NCI-H2107 treated with DMSO at 0.1 percent for 48 hours (cell line): ENCODE data around the gene SLC27A6.

Experiments used
- DNase-seq: peaks from one replicate; lab custom pipeline; 2025; ENCODE audit not compliant: unreplicated experiment; lab: John Stamatoyannopoulos, UW

SLC27A6 gene

DNA sequence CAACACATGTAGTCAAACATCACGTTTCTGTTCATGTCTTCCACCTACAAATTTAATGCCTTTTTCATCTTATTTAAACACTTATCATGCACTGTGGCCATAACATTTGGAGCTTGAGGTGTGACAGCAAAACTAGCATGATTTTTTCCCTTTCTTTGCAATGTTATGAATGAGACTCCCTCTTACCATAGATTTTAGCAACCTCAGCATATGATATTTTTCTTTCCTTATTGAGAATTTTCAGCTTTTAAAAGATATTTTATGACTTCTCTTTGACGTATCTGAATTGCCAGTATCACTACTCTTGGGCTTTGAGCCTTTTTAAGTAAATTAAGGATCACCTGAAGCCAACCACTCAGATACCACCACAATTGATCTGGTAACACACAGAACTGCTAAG, 96.6 kb downstream of the SLC27A6 start:
- DNase-seq = no peak

DNA sequence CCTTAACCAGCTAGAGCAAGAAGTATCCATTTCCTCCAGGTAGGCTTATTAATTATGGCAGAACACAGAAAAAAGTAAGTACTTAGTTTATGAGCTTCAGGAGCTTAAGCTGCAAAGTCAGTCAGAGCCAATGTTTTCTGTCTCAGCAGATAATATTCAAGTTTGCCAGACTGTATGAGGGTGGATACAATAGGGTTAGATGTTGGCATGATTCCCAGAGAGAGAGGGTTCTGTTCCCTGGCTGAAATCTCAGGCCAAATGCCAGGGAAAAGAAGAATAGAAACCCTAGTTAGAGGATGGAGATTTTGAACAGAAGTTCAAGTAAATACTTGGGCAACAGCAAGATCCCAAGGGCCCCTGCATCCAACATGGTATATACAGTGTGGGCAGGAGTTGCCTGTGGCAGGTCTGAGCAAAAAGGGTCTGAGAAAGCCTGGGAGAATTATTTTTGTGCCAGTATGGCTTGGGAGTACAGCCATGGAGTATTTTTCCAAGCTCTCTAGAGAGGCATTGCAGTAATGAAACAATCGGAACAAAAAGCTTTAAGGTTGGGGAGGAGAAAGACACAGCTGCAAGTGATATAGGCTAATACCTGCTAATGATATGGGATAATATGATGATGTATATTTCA, 98.3 kb downstream of the SLC27A6 start:
- DNase-seq = no peak

DNA sequence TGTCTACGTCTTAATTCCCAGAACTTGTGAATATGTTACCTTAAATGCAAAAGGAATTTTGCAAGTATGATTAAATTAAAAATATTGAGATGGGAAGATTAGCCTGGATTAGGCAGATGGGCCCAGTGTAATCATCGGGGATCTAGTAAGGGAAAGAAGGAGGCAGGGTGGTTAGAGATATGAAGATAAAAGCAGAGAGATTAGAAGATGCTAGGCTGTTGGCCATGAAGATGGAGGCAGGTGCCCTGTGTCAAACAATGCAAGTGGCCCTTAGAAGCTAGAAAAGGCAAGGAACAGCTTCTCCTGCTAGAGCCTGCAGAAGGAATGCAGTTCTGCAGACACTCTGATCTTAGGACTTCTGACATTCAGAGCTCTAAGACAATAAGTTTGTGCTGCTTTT, 100.4 kb downstream of the SLC27A6 start:
- no peak for DNase-seq

DNA sequence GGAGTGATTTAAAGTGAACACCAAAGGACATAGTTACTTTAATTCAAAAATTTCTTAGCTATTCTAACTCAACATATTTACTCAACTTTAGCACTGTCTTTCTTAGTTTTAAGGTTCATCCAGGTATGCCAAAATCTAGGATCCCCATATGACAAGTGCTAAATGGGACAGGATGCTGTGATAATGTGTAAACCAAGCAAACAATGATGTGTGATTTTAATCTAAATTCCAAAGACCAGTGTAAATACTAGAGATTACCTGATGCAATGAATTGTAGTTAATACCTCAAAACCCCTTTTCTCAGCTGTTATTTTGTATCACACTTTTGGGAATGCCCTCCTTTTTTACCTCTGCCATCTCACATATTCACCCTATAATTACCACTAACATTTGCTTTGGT, 102.5 kb downstream of the SLC27A6 start:
- DNase-seq = no peak

DNA sequence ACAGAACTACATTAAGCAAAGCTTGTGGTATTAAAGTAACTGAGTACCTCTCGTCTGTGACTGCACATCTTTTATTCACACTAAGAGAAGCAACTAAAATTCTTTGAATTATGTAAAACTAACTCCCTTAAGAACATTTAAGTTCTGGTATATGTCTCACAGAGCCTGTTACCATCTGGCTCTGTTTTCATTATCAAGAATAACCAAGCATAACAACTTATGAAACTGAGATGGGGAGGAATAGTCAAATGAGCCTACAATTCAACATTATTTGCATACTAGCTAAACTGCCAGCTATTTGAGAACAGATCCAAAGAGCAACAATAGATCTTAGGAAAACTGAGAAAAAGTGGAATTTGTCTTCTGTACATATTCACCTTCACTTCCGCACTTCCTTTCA, 104.0 kb downstream of the SLC27A6 start:
- no peak for DNase-seq

- DNase-seq = no peak
Measured at GRCh38 chr5:129073111-129073510, 107.8 kb downstream of the SLC27A6 start.

DNA sequence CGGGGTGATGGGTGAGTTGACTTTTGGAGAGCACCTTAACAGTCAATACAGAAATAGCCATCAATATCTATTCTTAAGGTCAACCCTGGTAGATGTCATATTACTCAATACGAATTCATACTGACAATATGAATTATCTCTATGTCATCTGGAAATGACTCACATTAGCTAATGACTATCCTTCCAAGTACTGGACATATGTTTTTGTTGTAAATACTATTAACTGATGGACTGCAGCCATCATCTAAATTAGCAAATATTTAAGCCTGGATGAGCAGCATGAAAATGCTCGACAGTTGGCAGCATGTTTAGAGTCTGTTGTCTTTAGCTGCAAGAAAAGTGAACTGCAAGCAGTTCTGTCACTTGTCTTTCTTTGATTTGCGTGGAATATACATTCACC, 109.6 kb downstream of the SLC27A6 start:
- DNase-seq = no peak

DNA sequence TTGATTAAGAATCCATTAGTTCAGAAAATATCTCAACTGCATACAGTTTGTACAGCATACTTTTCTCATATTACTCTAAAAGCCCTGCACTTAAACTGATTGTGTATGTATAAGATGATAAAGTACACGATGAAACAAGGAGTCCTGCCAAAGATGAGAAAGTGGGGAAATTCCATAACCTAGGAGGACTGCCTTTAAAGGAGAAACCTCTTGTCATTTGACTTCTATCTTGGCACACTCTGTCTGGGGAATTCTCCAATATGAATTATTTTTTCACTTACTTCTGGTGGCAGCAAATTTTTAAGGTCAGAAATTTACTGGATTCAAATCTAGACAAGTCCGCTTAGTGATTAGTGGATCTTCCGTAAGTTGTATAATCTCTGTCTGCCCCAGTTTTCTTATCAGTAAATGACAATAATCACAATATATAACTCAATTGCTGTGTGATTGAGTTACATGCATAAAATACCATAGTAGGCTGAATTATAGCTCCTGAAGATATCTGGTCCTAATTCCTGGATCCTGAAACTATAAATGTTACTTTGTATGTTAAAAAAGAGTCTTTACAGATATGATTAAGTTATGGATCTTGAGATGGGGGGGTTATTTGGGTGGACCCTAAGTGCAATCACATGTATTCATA, 112.3 kb downstream of the SLC27A6 start:
- no peak for DNase-seq

DNA sequence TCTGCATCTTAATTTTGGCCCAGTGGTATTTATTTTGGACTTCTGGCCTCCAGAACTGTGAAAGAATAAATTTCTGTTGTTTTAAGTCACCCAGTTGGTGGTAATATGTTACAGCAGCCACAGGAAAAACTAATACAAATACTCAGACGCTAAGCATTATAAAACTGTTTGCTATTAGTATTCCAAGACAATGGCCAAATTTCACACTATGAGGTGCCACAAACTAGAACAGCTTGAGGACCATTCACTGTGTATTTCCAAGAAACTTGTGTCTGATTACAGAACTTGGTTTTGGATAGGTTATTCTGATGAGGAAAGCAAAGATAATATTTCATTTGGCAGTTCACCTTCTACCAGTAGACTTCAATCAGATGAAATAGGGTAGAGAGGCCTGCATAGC, 113.0 kb downstream of the SLC27A6 start:
- DNase-seq = no peak

- DNase-seq = no peak
Measured at GRCh38 chr5:129078660-129079059, 113.4 kb downstream of the SLC27A6 start.

DNA sequence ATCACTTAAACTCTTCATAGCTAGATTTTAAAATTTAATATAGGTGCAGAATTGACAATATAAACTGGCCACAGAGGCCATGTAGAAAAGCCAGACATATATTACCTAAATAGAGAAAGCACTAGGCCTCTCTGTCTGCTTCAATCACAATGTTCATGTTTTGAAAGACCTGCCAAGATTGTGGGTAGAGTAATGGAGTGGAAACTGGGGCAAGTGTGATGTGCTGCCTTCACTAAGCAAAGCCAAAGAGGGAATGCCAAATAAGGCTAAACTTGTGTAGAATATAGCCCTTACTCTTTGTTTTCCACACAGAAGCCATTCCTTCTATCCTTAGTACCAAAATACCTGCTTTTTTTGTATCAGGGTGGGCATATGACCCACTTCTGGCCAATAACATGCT, 114.2 kb downstream of the SLC27A6 start:
- DNase-seq = no peak

GRCh38 chr5:129080766-129081165, 115.5 kb downstream of the SLC27A6 start:
- DNase-seq = no peak

- no peak for DNase-seq
Measured at GRCh38 chr5:129082225-129083136, 117.2 kb downstream of the SLC27A6 start.
